Trophoblast cell (in vitro differentiated cells and primary cell): ENCODE data around the gene WFDC1.
A peak's percentile ranks its signal among the peaks of the same experiment; 100 is the strongest.

Experiments used
- DNase-seq, 2 donors: peaks; one replicate each; pipeline ENCODE4 v3.0.0-alpha.2; 2016
- H2AFZ ChIP-seq: 2 replicates; pipeline ENCODE4 v1.6.1; 2013; ENCODE audit warnings: low read length, moderate library complexity, mild to moderate bottlenecking; ENCODE audit not compliant: insufficient read depth, poor library complexity
- H2AK5ac ChIP-seq: 2 replicates; pipeline ENCODE4 v1.6.1; 2013; ENCODE audit warnings: mild to moderate bottlenecking, low read length
- H2BK120ac ChIP-seq: 2 replicates; pipeline ENCODE4 v1.6.1; 2013; ENCODE audit warnings: low read length, mild to moderate bottlenecking, moderate library complexity; ENCODE audit not compliant: insufficient read depth, poor library complexity
- H2BK12ac ChIP-seq: 2 replicates; pipeline ENCODE4 v1.6.1; 2013; ENCODE audit warnings: mild to moderate bottlenecking, low read length, moderate library complexity
- H2BK5ac ChIP-seq: 2 replicates; pipeline ENCODE4 v1.6.1; 2013; ENCODE audit warnings: low read length, low read depth, moderate library complexity, mild to moderate bottlenecking; ENCODE audit not compliant: poor library complexity
- H3K14ac ChIP-seq: 2 replicates; pipeline ENCODE4 v1.6.1; 2013; ENCODE audit warnings: mild to moderate bottlenecking, low read length
- H3K18ac ChIP-seq: 2 replicates; pipeline ENCODE4 v1.6.1; 2013; ENCODE audit warnings: mild to moderate bottlenecking, low read length
- H3K23ac ChIP-seq: 2 replicates; pipeline ENCODE4 v1.6.1; 2013; ENCODE audit warnings: low read length
- H3K27ac ChIP-seq: 2 replicates; pipeline ENCODE4 v1.5.1; 2013; ENCODE audit warnings: low read depth, mild to moderate bottlenecking, inconsistent platforms, low read length, moderate library complexity
- H3K27me3 ChIP-seq: 2 replicates; pipeline ENCODE4 v1.6.1; 2013; ENCODE audit warnings: inconsistent platforms, mild to moderate bottlenecking, low read length, moderate library complexity; ENCODE audit not compliant: insufficient read depth
- H3K36me3 ChIP-seq, 2 experiments: 1 replicate in 1 of 2; 2 replicates in 1 of 2; pipeline ENCODE4 v1.6.1; 2013; ENCODE audit warnings: low read length in 2 of 2, mild to moderate bottlenecking in 2 of 2, moderate library complexity in 1 of 2; ENCODE audit not compliant: insufficient read depth in 2 of 2, control insufficient read depth in 1 of 2
- H3K4ac ChIP-seq: 2 replicates; pipeline ENCODE4 v1.6.1; 2013; ENCODE audit warnings: low read depth, mild to moderate bottlenecking, low read length, moderate library complexity
- H3K4me1 ChIP-seq, 2 experiments: 1 replicate in 1 of 2; 2 replicates in 1 of 2; pipeline ENCODE4 v1.6.1; 2013; ENCODE audit warnings: low read length in 2 of 2, mild to moderate bottlenecking in 2 of 2, moderate library complexity in 1 of 2; ENCODE audit not compliant: insufficient read depth in 2 of 2, control insufficient read depth in 1 of 2
- H3K4me2 ChIP-seq: 2 replicates; pipeline ENCODE4 v1.6.1; 2013; ENCODE audit warnings: inconsistent platforms, mild to moderate bottlenecking, low read length, moderate library complexity
- H3K4me3 ChIP-seq: 2 replicates; pipeline ENCODE4 v1.5.1; 2013; ENCODE audit warnings: mild to moderate bottlenecking, low read depth, low read length, inconsistent platforms
- H3K79me1 ChIP-seq: one replicate; pipeline ENCODE4 v1.6.1; 2013; ENCODE audit warnings: low read length
- H3K79me2 ChIP-seq: 2 replicates; pipeline ENCODE4 v1.6.1; 2013; ENCODE audit warnings: low read length, mild to moderate bottlenecking; ENCODE audit not compliant: control insufficient read depth, insufficient read depth, poor library complexity
- H3K9ac ChIP-seq: 2 replicates; pipeline ENCODE4 v1.6.1; 2013; ENCODE audit warnings: mild to moderate bottlenecking, low read length
- H3K9me3 ChIP-seq: 2 replicates; pipeline ENCODE4 v1.6.1; 2013; ENCODE audit warnings: low read depth, mild to moderate bottlenecking, control low read depth, inconsistent platforms, low read length; ENCODE audit not compliant: insufficient read depth
- H4K12ac ChIP-seq: 2 replicates; pipeline ENCODE4 v1.6.1; 2013; ENCODE audit warnings: low read depth, mild to moderate bottlenecking, low read length, moderate library complexity
- H4K8ac ChIP-seq: 2 replicates; pipeline ENCODE4 v1.6.1; 2013; ENCODE audit warnings: low read depth, mild to moderate bottlenecking, low read length, moderate library complexity
- H4K91ac ChIP-seq: one replicate; pipeline ENCODE4 v1.6.1; 2013; ENCODE audit warnings: low read depth, mild to moderate bottlenecking, low read length, moderate library complexity
- WGBS: extraction: QIAGEN DNeasy Blood & Tissue Kit; methylation state at CpG from one replicate; pipeline ENCODE4 v1.1.7; 2013; ENCODE audit warnings: missing lambda C conversion rate; ENCODE audit not compliant: insufficient read length, insufficient coverage; ENCODE audit errors: extremely low coverage; 5-methylcytosine and 5-hydroxymethylcytosine counted together

WFDC1 gene

GRCh38 chr16:84277244-84277823 lies 17.3 kb upstream of the WFDC1 start:
- Histone ChIP-seq H3K23ac (no peak overlapping the region), H3K27me3 (no peaks in the 10 kb centered on the region), H3K9ac (no peak overlapping the region), H3K18ac (no peak overlapping the region), H4K91ac (no peak overlapping the region), H3K27ac (no peak overlapping the region), H3K79me1 (no peaks in the 10 kb centered on the region), H3K4ac (no peak overlapping the region), H4K12ac (no peak overlapping the region), H3K79me2 (no peaks in the 10 kb centered on the region), H3K36me3 (no peaks in the 10 kb centered on the region), H3K9me3 (peaks cover 3% of the 10 kb centered on the region), H3K4me3 (no peak overlapping the region), H3K14ac (no peak overlapping the region), H2BK12ac (no peak overlapping the region), H2BK5ac (no peak overlapping the region), H3K4me2 (no peak overlapping the region), H2BK120ac (no peak overlapping the region), H2AK5ac (no peak overlapping the region), H3K4me1 (no peaks in the 10 kb centered on the region), H2AFZ (no peak overlapping the region), H4K8ac (no peak overlapping the region)
- WGBS, result no CpG with 5 or more reads among the region's 10 CpGs
- peak; percentile 46 to 80 for DNase-seq

GRCh38 chr16:84278333-84278732 lies 16.3 kb upstream of the WFDC1 start:
- Histone ChIP-seq H3K18ac (no peak overlapping the region), H4K91ac (no peak overlapping the region), H3K14ac (no peak overlapping the region), H2AFZ (no peak overlapping the region), H3K79me1 (no peaks in the 10 kb centered on the region), H3K9me3 (peaks cover 3% of the 10 kb centered on the region), H2BK5ac (no peak overlapping the region), H3K4ac (no peak overlapping the region), H2AK5ac (no peak overlapping the region), H2BK12ac (no peak overlapping the region), H3K4me2 (no peak overlapping the region), H3K4me1 (no peaks in the 10 kb centered on the region), H2BK120ac (no peak overlapping the region), H3K36me3 (no peaks in the 10 kb centered on the region), H3K27me3 (no peaks in the 10 kb centered on the region), H3K27ac (no peak overlapping the region), H3K4me3 (no peak overlapping the region), H3K79me2 (no peaks in the 10 kb centered on the region), H4K8ac (no peak overlapping the region), H3K9ac (no peak overlapping the region), H3K23ac (no peak overlapping the region), H4K12ac (no peak overlapping the region)
- WGBS, result no CpG with 5 or more reads among the region's 12 CpGs
- no peak for DNase-seq

- no peaks in the 10 kb centered on the region for H3K79me1 ChIP-seq
- H3K4me3 ChIP-seq, result no peak overlapping the region
- H3K4ac ChIP-seq, result no peak overlapping the region
- no peak overlapping the region for H4K91ac ChIP-seq
- DNase-seq, result no peak
- WGBS, result no CpG with 5 or more reads among the region's 6 CpGs
- H2AFZ ChIP-seq, result no peak overlapping the region
- H3K79me2 ChIP-seq, result no peaks in the 10 kb centered on the region
- H3K4me1 ChIP-seq, result peaks cover 2% of the 10 kb centered on the region in 2 experiments
- no peak overlapping the region for H2BK12ac ChIP-seq
- H3K18ac ChIP-seq, result no peak overlapping the region
- no peak overlapping the region for H3K14ac ChIP-seq
- no peak overlapping the region for H3K4me2 ChIP-seq
- no peak overlapping the region for H3K27ac ChIP-seq
- no peak overlapping the region for H3K23ac ChIP-seq
- H4K12ac ChIP-seq, result no peak overlapping the region
- peaks cover 3% of the 10 kb centered on the region for H3K9me3 ChIP-seq
- no peak overlapping the region for H2AK5ac ChIP-seq
- no peaks in the 10 kb centered on the region for H3K36me3 ChIP-seq
- no peak overlapping the region for H3K9ac ChIP-seq
- H2BK5ac ChIP-seq, result no peak overlapping the region
- H3K27me3 ChIP-seq, result no peaks in the 10 kb centered on the region
- H4K8ac ChIP-seq, result no peak overlapping the region
- no peak overlapping the region for H2BK120ac ChIP-seq
Measured at GRCh38 chr16:84278968-84279367, 15.7 kb upstream of the WFDC1 start.

GRCh38 chr16:84279881-84280280 lies 14.8 kb upstream of the WFDC1 start:
- no peak overlapping the region for H3K4ac ChIP-seq
- no peak overlapping the region for H2AK5ac ChIP-seq
- no peak overlapping the region for H3K9ac ChIP-seq
- no peak overlapping the region for H2BK5ac ChIP-seq
- no CpG with 5 or more reads among the region's 12 CpGs for WGBS
- no peaks in the 10 kb centered on the region for H3K79me1 ChIP-seq
- no peak overlapping the region for H3K14ac ChIP-seq
- H2BK12ac ChIP-seq, result no peak overlapping the region
- H3K4me2 ChIP-seq, result no peak overlapping the region
- H4K12ac ChIP-seq, result no peak overlapping the region
- H4K91ac ChIP-seq, result no peak overlapping the region
- no peak overlapping the region for H3K18ac ChIP-seq
- peaks cover 3% of the 10 kb centered on the region for H3K9me3 ChIP-seq
- H3K36me3 ChIP-seq, result no peaks in the 10 kb centered on the region
- no peak overlapping the region for H2AFZ ChIP-seq
- H3K79me2 ChIP-seq, result no peaks in the 10 kb centered on the region
- no peak overlapping the region for H3K4me3 ChIP-seq
- no peaks in the 10 kb centered on the region for H3K27me3 ChIP-seq
- H2BK120ac ChIP-seq, result no peak overlapping the region
- no peak for DNase-seq
- peaks cover 6 to 7% of the 10 kb centered on the region in 2 experiments for H3K4me1 ChIP-seq
- H4K8ac ChIP-seq, result no peak overlapping the region
- no peak overlapping the region for H3K27ac ChIP-seq
- no peak overlapping the region for H3K23ac ChIP-seq
